A549 treated with DMSO at 1 μM for 4 hours (cell line): ENCODE measurements around the gene TUBA3C. TPM values are rescaled to one million over a fixed set of nuclear protein-coding genes. Genes with fewer than 3 reads are reported as not detected.

Experiments
- total RNA-seq: library from RNA; stranded (reverse); fragments of 200-300 nt; extraction: Qiagen RNA extraction; gene quantifications from 5 replicates; pipeline ENCODE4 v1.2.3, GENCODE V29; 2022; ENCODE audit warnings: low read depth

The TUBA3C gene
- total RNA-seq: not detected in 5 replicates

GRCh38 chr13:19181621-19182485 is at the start of gene TUBA3C:
TSS of gene TUBA3C (minus strand) at chr13:19181824. CDS start at chr13:19181747, 77 bp downstream.

